NT2/D1 (cell line): ENCODE measurements around the gene ERGIC3.
A peak's percentile ranks its signal among the peaks of the same experiment; 100 is the strongest.
"Not testable (repeated sequence)": the region's sequence is repeated elsewhere in the genome, so short reads cannot be mapped to it uniquely, and the experiment has no call there.

Experiments
- DNase-seq: peaks from one replicate; pipeline ENCODE4 v3.0.0-alpha.2; 2011; ENCODE audit warnings: low read depth, low spot score
- H3K27me3 ChIP-seq: 2 replicates; pipeline ENCODE4 v1.6.0; 2011; ENCODE audit warnings: mild to moderate bottlenecking; ENCODE audit not compliant: insufficient read length, insufficient read depth
- H3K36me3 ChIP-seq: 2 replicates; pipeline ENCODE4 v1.6.1; 2011; ENCODE audit warnings: mild to moderate bottlenecking, low read length, mixed read lengths; ENCODE audit not compliant: insufficient read depth, insufficient read length
- H3K4me1 ChIP-seq: 2 replicates; pipeline ENCODE4 v1.5.1; 2011; ENCODE audit not compliant: insufficient read depth, insufficient read length
- H3K4me3 ChIP-seq: 2 replicates; pipeline ENCODE4 v1.5.1; 2011; ENCODE audit warnings: low read depth; ENCODE audit not compliant: insufficient read length
- H3K9ac ChIP-seq: 2 replicates; pipeline ENCODE4 v1.6.0; 2011; ENCODE audit warnings: low read depth; ENCODE audit not compliant: insufficient read length
- H3K9me3 ChIP-seq: 2 replicates; pipeline ENCODE4 v1.5.1; 2011; ENCODE audit warnings: mild to moderate bottlenecking, low read length; ENCODE audit not compliant: insufficient read depth
- SUZ12 ChIP-seq: IDR thresholded peaks from 2 replicates; pipeline ENCODE4 v1.6.1; 2011; ENCODE audit not compliant: insufficient read length, insufficient read depth; ENCODE audit errors: extremely low read depth
- YY1 ChIP-seq: IDR thresholded peaks from 2 replicates; pipeline ENCODE4 v1.6.1; 2011; ENCODE audit not compliant: insufficient read length, insufficient read depth
- ZNF274 ChIP-seq: IDR thresholded peaks from 2 replicates; pipeline ENCODE4 v1.6.1; 2011; ENCODE audit warnings: mild to moderate bottlenecking, low read depth, low read length

ERGIC3 gene

DNA sequence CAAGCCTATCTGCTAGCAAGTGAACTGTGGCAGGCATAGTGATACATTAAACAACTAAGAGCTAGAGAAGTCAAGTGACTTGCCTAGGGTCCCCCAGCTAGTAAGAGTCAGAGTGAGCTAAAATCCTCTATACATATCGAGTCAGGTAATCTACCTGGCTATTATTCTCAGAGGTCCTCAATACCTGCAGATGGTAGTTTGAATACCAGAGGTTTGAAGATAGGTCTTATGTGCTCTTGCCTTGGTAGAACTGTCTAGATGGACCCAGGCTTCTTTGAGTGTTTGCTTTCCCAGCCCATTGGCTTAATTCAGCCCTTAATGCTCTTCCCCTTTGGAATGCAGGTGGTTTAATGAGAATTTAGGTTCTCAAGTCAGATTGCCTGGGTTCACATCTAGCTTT lies 1.1 kb downstream of the ERGIC3 start:
- Histone ChIP-seq H3K9ac (no peak overlapping the region), H3K27me3 (no peaks in the 10 kb centered on the region), H3K9me3 (no peaks in the 10 kb centered on the region), H3K4me3 (peak overlapping the region; percentile 88), H3K4me1 (peaks cover 5% of the 10 kb centered on the region), H3K36me3 (peaks cover 51% of the 10 kb centered on the region)
- TF ChIP-seq ZNF274 = no peak
- no peak for TF ChIP-seq YY1
- TF ChIP-seq SUZ12 = no peak
- no peak for DNase-seq

DNA sequence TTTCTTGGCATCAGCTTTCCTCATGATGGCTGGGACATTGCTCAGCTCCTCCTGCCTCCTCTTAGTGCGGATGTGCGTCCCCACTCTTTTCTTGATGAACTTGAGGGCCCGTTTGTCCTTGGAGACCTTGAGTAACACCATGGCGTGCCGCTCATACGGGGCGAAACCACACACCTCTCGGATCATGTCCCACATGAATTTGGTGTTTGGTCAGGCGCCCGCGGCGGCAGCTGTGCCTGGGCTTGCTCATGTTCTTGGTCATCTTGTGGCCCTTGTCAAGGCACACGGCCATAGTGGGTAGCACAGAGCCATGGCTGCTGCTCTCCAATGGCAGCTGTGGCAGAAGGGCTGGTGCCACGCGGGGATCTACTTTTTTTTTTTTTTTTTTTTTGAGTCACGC lies 2.6 kb downstream of the ERGIC3 start:
- Histone ChIP-seq H3K36me3 (peaks cover 65% of the 10 kb centered on the region), H3K9me3 (no peaks in the 10 kb centered on the region), H3K9ac (no peak overlapping the region), H3K4me3 (no peak overlapping the region), H3K27me3 (no peaks in the 10 kb centered on the region), H3K4me1 (peaks cover 5% of the 10 kb centered on the region)
- TF ChIP-seq ZNF274 (no peak), YY1 (no peak), SUZ12 (no peak)
- DNase-seq = no peak

GRCh38 chr20:35544941-35545340 lies 3.1 kb downstream of the ERGIC3 start:
- DNase-seq, H3K9me3 ChIP-seq, H3K4me3 ChIP-seq, H3K4me1 ChIP-seq, H3K27me3 ChIP-seq, H3K9ac ChIP-seq: not testable (repeated sequence)
- H3K36me3 ChIP-seq = peaks cover 68% of the 10 kb centered on the region

DNA sequence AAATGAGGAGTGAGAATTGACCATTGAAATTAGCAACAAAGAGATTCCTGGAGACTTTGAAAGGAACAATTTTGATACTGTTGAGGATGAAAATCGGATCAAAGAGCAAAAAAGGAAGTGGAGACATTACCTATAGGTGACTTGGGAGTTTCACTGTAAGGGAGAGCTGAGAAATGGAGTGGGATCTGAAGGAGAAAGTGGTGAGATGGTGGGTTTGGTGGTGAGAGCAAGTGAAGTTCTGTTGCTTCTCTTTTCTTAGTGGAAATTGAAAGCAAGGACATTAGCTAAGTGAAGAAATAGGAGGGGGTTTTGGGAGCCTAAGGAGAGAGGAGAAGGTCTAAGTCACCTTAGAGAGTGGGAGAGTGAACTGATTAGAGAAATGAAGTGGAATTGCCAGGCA lies 4.2 kb downstream of the ERGIC3 start:
- H3K9ac ChIP-seq = no peak overlapping the region
- peaks cover 76% of the 10 kb centered on the region for H3K36me3 ChIP-seq
- TF ChIP-seq YY1 (no peak), ZNF274 (no peak), SUZ12 (no peak)
- H3K4me3 ChIP-seq = no peak overlapping the region
- H3K4me1 ChIP-seq = peaks cover 5% of the 10 kb centered on the region
- H3K9me3 ChIP-seq = no peaks in the 10 kb centered on the region
- no peaks in the 10 kb centered on the region for H3K27me3 ChIP-seq
- DNase-seq = no peak

DNA sequence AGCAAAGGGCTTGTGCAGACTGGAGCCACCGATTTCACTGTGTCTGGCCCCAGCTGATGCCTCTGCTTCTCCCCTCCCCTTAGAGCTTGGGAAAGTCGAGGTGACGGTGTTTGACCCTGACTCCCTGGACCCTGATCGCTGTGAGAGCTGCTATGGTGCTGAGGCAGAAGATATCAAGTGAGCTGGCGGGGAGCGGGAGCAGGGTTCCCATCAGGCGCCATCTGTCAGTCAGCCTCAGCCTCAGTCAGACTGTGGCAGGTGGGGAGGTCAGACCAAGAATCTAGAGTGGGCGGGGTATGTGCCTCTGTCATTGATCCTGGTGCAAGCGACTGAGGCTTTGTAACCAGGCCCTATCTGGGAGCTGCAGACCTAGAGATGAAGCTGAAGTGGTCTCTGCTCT lies 5.5 kb downstream of the ERGIC3 start:
- Histone ChIP-seq H3K36me3 (peaks cover 88% of the 10 kb centered on the region), H3K27me3 (no peaks in the 10 kb centered on the region), H3K4me1 (peaks cover 5% of the 10 kb centered on the region), H3K9ac (no peak overlapping the region), H3K4me3 (no peak overlapping the region), H3K9me3 (no peaks in the 10 kb centered on the region)
- no peak for TF ChIP-seq YY1
- no peak for TF ChIP-seq SUZ12
- no peak for TF ChIP-seq ZNF274
- no peak for DNase-seq

- Histone ChIP-seq H3K4me1 (no peaks in the 10 kb centered on the region), H3K36me3 (peaks cover 92% of the 10 kb centered on the region), H3K9ac (no peak overlapping the region), H3K9me3 (no peaks in the 10 kb centered on the region), H3K27me3 (no peaks in the 10 kb centered on the region), H3K4me3 (no peak overlapping the region)
- no peak for TF ChIP-seq YY1
- TF ChIP-seq SUZ12 = no peak
- TF ChIP-seq ZNF274 = no peak
- no peak for DNase-seq
Measured at GRCh38 chr20:35551503-35551902, 9.6 kb downstream of the ERGIC3 start.

- no peaks in the 10 kb centered on the region for H3K9me3 ChIP-seq
- DNase-seq = no peak
- no peaks in the 10 kb centered on the region for H3K4me1 ChIP-seq
- H3K4me3 ChIP-seq = no peak overlapping the region
- H3K9ac ChIP-seq = no peak overlapping the region
- peaks cover 93% of the 10 kb centered on the region for H3K36me3 ChIP-seq
- no peaks in the 10 kb centered on the region for H3K27me3 ChIP-seq
- no peak for TF ChIP-seq YY1
- no peak for TF ChIP-seq ZNF274
- no peak for TF ChIP-seq SUZ12
Measured at GRCh38 chr20:35552914-35553313, 11.0 kb downstream of the ERGIC3 start.

DNA sequence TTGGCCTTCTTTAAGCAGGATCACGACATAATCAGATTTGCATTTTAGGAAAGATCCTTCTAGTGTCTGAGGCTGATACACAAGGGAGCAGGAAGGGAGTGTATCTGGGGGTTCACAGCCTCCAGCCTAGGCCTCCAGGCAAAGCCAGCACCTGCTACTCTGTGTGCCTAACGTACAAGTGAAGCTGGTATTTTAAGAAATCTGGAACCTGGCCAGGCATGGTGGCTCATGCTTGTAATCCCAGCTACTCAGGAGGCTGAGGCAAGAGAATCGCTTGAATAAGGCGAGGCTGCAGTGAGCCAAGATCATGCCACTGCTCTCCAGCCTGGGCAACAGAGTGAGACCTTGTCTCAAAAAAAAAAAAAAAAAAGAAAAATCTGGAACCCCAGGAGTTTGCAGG lies 13.6 kb downstream of the ERGIC3 start:
- not testable (repeated sequence) for H3K27me3 ChIP-seq, H3K4me3 ChIP-seq, H3K4me1 ChIP-seq, H3K9ac ChIP-seq, DNase-seq, H3K9me3 ChIP-seq
- H3K36me3 ChIP-seq = peaks cover 96% of the 10 kb centered on the region
